ENCODE measurements around the gene ECHS1. TPM values are rescaled to one million over a fixed set of nuclear protein-coding genes. Genes with fewer than 3 reads are reported as not detected.
"Not testable (repeated sequence)": the region's sequence is repeated elsewhere in the genome, so short reads cannot be mapped to it uniquely, and the experiment has no call there.

Gene ECHS1
- total RNA-seq, 1 donor from 2014 or later = 110 TPM

GRCh38 chr10:133399123-133399601 is 26.0 kb upstream of the ECHS1 start:
- no peak for DNase-seq (ENCODE audit: low read depth)

DNA sequence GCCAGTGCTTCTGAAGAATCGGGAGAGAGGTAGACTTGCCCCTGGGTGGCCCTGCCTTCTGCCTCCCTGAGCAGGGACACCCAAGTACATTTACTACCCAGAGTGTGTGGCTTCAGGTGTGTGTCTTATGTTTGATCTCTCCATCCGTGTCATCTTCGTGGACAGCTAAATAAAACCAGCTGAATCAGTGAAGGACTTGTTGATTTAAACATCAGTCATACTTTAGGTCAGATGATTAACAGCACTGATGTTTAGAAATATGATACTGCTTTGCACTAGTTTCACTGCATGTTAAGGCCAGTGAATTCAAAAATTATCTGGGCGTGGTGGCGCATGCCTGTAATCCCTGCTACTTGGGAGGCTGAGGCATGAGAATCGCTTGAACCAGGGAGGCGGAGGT is 24.8 kb upstream of the ECHS1 start:
- no peak for DNase-seq (ENCODE audit: low read depth)

DNA sequence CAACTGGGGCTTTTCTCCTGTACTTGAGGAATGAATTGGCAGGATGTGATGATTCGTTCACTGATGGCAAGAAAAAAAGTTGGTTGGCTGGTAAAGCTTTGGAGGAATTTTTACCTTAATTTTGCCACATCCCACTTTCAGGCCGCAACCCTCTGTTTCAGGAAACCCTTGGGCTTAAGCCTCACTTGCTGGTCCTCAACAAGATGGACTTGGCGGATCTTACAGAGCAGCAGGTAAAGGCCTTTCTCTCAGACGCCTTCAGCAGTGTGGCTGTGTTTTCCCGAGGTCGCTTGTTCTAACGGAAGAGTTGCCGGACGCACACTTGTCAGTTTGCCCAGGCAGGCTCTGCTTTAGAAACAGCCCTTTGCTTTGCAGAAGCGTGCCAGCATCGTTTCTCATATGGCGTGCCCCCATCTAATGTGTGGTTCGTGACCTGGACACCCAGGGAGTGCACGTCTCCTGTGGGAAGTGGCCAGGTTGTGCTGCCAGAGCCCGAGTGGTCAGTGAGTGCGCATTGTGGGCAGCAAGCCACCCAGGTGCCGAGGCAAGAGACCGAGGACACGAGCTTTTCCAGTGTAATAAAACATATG is 23.0 kb upstream of the ECHS1 start:
- no peak for DNase-seq (ENCODE audit: low read depth)

DNA sequence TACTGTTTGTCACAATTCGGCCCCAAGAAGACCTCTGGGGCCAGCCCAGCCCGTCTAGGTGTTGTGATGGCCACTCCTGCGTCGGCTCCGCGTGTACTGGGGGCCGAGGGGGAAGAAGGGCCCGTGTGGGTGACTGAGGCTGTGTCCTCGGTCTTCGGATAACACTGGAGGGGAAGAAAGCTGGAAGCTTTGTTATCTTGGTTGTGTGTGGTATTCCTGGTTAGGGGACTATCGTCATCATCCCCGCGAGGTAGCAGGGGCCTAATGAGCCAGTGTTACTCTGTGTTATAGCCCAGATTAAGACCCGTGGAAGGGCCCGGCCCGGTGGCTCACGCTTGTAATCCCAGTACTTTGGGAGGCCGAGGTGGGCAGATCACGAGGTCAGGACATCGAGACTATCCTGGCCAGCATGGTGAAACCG is 21.7 kb upstream of the ECHS1 start:
- no peak for DNase-seq (ENCODE audit: low read depth)

DNA sequence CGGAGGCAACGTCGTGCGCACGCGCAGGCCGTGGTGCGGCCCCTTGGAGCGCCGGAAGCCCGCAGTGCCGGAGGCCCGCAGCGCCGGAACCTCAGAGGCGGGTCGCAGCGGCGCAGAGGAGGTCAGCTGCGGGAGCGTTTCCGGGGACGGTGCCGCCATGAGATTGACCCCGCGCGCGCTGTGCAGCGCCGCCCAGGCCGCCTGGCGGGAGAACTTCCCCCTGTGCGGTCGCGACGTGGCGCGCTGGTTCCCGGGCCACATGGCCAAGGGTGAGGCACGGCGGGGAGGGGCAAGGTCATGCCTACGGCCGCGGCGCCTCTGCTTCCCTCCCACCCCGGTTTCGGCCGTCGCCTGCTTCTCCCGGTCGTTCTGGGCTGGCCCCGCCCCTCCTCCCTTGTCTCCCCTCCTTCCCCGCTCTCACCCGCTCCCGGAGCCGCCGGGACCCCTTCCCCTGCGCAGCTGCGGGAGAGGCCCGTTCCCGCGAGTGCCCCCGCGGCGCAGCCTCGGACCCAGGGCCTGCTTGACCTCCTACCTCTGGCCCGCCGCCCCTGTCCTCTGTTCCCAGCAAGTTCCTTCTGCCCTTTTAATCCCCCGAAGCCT is 21.0 kb upstream of the ECHS1 start, which contains the start of gene MTG1:
Gene MTG1 (plus strand): TSS at position 94 of the 600 bp plus-strand sequence. CDS start 64 bp downstream, at position 158.
- peak; percentile 70 for DNase-seq (ENCODE audit: low read depth)

GRCh38 chr10:133393401-133394063 is 20.4 kb upstream of the ECHS1 start:
- peak; percentile 17 for DNase-seq (ENCODE audit: low read depth)

- DNase-seq (ENCODE audit: low read depth) = no peak
Measured at GRCh38 chr10:133391761-133392518, 18.8 kb upstream of the ECHS1 start.

- no peak for DNase-seq (ENCODE audit: low read depth)
Measured at GRCh38 chr10:133391249-133391635, 18.1 kb upstream of the ECHS1 start.

GRCh38 chr10:133390597-133391248 is 17.6 kb upstream of the ECHS1 start:
- no peak for DNase-seq (ENCODE audit: low read depth)

DNA sequence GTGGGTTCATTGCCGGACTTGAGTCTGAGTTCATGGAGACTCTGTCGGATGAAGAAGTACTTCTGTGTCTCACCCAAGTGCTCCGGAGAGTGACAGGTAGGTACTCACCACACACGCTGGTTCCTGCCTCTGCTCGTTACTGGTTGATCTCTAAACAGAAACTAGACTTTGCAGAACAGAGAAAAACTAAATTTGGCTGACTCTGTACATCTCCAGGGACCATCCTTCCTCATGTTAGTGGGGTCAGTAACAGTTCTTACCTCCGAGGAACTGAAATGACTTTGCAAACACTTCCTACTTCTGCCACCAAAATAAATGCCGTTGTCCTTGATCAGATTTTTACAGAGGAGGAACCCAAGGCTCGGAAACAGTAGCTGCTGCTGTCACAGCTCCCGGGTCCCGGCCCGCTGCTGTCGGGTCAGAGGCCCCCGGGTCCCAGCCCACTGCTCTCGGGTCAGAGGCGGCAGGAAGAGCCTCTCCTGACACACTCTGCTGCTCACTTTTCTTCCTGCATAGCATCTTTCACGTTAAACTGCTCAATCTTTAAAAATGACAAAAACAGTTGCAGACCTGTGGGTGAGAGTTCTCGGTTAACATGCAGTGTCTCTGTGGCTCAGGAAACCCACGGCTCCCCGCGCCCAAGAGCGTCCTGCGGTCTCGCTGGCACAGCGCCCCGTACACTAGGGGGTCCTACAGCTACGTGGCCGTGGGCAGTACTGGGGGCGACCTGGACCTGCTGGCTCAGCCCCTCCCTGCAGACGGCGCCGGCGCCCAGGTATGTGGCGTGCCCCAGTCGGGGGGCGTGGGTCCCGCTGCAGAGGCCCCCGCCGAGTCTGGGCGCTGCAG is 16.0 kb upstream of the ECHS1 start:
- no peak for DNase-seq (ENCODE audit: low read depth)

DNA sequence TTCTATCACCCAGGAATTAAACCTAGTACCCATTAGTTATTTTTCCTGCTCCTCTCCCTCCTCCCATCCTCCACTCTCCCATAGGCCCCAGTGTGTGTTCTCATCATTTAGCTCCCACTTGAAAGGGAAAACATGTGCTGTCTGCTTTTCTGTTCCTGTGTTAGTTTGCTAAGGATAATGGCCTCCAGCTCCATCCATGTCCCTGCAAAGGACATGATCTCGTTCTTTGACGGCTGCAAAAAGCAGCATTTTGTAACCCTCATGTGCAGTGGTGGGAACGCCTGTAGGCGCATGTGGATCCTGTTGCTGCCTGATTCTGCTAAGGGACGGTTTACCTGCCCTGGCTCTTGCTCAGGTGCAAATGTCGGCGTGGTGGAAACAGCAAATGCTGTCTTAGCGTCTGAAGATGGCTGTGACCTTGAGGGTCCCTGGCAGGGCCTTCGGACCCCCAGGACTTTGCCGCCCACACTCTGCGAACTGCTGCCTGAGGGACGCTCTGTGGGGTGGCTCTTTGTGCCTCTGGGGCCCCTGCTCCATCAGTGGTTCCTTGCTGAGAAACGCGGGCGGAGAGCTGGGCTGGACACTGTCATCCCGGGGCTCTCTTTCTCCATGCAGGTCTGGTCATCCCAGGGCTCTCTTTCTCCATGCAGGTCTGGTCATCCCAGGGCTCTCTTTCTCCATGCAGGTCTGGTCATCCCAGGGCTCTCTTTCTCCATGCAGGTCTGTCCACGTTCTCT is 15.2 kb upstream of the ECHS1 start:
- DNase-seq (ENCODE audit: low read depth) = no peak

GRCh38 chr10:133386951-133387350 is 13.8 kb upstream of the ECHS1 start:
- not testable (repeated sequence) for DNase-seq (ENCODE audit: low read depth)

DNA sequence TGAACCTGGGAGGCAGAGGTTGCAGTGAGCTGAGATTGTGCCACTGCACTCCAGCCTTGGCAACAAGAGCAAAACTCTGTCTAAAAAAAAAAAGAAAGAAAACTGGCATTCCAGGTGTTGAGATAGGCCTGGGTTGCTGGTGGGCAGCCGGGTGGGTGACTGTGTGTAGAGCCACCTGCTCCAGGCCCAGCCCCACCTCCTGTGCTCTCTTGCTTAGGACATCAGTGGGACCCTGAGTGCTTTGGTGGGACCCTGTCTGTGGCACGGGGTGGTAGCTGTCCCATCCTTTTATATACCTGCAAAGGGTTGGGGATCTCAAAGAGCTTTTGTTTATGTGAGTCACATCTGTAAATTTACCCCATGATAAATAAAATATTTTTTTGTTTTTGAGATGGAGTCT is 12.1 kb upstream of the ECHS1 start:
- DNase-seq (ENCODE audit: low read depth) = no peak

DNA sequence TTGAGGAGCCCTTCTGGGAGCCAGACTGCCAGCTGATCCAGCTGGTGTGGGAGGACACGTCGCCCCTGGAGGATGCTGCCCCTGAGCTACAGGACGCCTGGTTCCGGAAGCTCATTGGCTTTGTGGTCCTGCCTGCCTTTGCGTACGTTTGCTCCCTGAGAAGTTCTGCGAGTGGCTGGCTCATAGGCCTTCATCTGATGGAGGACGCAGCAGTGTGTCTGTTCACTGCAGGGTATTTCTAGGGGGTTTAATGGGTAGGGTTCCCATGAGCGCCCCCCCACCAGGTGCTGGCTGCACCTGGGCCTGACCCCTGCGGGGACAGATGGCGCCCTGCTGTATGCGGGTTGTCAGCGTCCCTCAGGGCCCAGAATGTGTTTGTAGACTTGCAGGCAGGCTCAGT is 10.9 kb upstream of the ECHS1 start:
- DNase-seq (ENCODE audit: low read depth) = no peak

DNA sequence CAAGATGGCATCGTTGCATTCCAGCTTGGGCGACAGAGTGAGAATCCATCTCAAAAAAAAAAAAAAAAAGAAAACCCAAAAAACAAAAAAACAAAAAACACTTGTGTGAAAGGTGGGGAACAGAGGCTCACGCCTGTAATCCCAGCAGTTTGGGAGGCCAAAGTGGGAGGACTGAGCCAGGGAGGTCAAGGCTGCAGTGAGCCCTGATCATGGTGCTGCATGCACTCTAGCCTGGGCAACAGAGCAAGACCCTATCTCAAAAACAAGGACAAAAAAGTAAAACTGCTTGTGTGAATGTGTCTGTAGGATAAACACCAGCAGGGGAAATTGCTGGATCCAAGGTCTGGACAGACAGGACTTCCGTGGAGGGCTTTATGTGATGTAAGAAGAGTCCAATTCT is 10.4 kb upstream of the ECHS1 start:
- no peak for DNase-seq (ENCODE audit: low read depth)

GRCh38 chr10:133381036-133381435 is 7.9 kb upstream of the ECHS1 start:
- no peak for DNase-seq (ENCODE audit: low read depth)

DNA sequence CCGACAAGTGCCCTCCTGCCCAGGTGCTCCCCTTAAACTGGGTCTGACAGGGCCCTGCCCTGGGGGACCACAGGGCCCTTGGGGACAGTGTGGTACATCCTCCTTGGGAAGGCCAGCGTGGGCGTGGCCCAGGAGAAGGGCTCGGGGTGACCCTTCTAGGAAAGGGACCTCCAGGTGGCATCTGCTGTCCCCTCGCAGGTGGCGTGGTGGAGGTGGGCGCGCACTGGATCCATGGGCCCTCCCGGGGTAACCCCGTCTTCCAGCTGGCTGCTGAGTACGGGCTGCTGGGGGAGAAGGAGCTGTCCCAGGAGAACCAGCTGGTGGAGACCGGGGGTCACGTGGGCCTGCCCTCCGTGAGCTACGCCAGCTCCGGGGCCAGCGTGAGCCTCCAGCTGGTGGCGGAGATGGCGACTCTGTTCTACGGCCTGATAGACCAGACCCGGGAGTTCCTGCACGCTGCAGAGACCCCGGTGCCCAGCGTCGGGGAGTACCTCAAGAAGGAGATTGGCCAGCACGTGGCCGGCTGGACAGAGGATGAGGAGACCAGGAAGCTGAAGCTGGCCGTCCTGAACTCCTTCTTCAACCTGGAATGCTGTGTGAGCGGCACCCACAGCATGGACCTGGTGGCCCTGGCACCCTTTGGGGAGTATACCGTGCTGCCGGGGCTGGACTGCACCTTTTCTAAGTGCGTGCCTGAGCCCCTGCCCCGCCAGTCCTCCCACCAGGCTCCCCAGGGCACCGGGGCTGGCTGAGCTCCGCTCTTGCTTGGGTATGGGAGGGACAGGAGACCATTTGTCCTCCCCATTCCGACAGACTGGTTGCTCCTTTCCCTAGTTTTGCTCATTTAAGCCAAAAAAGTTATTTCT is 6.9 kb upstream of the ECHS1 start:
- DNase-seq (ENCODE audit: low read depth) = no peak

- DNase-seq (ENCODE audit: low read depth) = no peak
Measured at GRCh38 chr10:133379152-133379800, 6.1 kb upstream of the ECHS1 start, which contains the start of gene PAOX. Gene PAOX, plus strand, starts transcription at chr10:133379262. Its CDS starts 55 bp downstream, at chr10:133379317.
